Measurements from ENCODE around the gene EPHA5.
A peak's percentile ranks its signal among the peaks of the same experiment; 100 is the strongest.

The EPHA5 gene

DNA sequence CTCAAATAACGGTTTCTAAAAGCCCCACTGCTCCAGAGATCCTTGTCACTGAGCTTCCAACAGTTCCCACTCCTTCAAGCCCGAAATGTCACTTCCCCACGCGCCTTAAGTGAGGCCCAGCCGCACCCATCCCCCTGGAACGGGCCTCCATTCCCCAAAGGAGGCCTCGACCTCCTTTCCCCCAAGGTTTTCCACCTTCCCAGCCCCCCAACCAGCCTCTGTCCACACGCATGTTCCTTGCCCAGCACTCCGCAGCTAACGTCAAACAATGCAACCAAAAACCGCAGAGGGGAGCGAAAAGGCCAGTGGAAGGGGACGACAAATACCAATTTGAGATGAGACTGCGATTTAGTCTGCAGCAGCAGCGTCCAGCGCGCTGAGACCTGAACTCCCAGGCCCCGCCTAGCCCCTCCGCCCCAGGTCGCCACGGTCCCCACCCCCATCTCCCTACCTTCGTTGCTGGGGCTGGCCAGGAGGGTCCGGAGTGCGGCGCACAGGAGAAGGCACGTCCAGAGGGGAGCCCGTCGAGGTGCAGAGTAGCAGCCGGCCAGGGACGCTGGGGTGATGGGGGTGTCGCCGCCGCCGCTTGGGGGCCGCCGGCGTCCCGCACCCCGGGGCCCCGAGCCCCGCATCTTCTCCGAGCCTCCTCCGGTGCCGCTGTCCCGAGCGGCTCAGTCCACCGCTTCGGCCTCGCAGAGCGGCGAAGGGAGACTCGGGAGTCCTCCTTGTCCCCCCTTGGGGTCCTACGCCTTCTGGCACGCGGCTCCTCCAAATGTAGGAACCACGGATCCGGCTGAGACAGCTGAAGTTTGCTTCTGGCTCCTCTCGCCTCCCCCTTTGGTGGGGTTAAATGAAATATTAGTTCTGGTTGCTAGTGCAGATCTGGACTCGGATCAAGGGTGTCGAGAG lies 924 bp downstream of the EPHA5 start:
- ChIA-PET POLR2A (no interaction called here), CTCF (no interaction called here)
- TF ChIP-seq, protein P1, sequence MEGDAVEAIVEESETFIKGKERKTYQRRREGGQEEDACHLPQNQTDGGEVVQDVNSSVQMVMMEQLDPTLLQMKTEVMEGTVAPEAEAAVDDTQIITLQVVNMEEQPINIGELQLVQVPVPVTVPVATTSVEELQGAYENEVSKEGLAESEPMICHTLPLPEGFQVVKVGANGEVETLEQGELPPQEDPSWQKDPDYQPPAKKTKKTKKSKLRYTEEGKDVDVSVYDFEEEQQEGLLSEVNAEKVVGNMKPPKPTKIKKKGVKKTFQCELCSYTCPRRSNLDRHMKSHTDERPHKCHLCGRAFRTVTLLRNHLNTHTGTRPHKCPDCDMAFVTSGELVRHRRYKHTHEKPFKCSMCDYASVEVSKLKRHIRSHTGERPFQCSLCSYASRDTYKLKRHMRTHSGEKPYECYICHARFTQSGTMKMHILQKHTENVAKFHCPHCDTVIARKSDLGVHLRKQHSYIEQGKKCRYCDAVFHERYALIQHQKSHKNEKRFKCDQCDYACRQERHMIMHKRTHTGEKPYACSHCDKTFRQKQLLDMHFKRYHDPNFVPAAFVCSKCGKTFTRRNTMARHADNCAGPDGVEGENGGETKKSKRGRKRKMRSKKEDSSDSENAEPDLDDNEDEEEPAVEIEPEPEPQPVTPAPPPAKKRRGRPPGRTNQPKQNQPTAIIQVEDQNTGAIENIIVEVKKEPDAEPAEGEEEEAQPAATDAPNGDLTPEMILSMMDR (IDR thresholded peaks at IDR 0.05; ENCODE audit: control extremely low read depth, extremely low read depth, low read depth, missing control alignments) = no peak
- peak; percentile 6 for DNase-seq (ENCODE audit: extremely low spot score)

DNA sequence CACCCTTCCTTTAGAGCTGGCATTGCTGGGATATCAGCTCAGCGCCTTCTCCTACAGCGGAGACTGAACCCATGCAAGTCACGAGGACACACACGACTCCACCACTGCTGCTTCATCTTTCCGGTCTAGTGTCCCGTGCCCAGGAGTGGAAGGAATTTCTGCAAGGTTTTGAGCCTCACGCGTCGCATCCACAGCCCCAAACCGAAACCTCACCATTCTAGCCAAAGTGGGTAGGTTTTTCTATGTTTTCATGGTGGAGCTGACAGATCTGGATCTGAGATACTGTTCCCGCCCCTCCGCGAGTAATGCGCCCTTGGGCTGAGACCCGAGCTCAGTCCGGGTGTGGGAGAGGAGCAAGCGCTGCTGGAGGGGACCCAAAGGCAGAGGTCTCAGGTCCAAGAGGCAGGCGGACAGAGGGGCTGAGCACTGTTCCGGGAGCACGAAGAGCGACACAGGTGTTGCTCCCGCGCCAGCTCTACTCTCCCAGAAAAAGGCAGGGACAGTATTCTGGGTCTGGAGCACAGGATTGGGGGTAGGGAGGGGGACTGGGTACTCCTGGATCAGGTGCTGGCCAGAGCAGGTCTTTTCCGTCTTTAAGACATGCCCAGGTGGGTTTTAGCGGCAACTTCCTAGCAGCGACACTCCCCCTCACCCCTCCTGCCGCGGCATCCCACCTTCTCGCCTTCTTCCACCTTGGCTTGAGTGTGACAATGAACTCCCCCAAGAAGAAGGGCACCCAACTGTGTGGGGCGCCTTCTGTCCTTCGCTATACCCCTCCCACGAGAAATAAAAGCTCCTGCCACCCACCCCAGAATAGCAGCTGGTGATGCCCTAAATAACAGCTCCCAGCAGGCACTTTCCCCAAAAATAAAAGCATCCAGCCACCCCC lies 1.8 kb downstream of the EPHA5 start:
- POLR2A ChIA-PET = no interaction called here
- CTCF ChIA-PET = no interaction called here
- TF ChIP-seq, protein P1 (IDR thresholded peaks at IDR 0.05; ENCODE audit: control extremely low read depth, extremely low read depth, low read depth, missing control alignments) = no peak
- peak; percentile 2 for DNase-seq (ENCODE audit: extremely low spot score)

DNA sequence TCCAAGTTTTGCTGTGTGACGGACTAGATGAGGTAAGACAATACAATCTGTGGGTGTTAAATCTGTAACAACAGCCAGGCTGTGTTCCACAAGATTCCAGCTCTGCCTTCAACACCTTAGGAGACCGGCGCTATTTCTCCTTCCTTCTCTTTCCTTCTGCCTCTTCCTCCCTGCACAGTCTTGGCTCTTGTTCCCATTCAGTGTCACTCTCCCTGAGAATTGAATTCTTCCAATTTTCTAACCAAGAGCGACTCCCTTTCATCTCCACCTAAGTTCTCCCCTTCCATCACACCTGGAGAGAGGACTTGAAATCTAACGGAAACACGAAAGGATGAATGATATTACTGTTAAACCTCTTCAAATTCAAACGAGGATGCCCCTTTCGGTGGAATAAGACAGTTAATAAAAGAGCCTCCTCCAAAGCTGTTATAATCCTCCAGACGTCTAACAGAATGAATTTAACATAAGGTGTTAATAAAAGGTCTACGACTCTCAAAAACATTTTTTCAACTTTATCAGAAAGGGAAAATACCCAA lies 2.7 kb downstream of the EPHA5 start:
- ChIA-PET POLR2A (no interaction called here), CTCF (no interaction called here)
- DNase-seq (ENCODE audit: extremely low spot score) = no peak
- TF ChIP-seq, protein P1 (IDR thresholded peaks at IDR 0.05; ENCODE audit: control extremely low read depth, extremely low read depth, low read depth, missing control alignments) = no peak

DNA sequence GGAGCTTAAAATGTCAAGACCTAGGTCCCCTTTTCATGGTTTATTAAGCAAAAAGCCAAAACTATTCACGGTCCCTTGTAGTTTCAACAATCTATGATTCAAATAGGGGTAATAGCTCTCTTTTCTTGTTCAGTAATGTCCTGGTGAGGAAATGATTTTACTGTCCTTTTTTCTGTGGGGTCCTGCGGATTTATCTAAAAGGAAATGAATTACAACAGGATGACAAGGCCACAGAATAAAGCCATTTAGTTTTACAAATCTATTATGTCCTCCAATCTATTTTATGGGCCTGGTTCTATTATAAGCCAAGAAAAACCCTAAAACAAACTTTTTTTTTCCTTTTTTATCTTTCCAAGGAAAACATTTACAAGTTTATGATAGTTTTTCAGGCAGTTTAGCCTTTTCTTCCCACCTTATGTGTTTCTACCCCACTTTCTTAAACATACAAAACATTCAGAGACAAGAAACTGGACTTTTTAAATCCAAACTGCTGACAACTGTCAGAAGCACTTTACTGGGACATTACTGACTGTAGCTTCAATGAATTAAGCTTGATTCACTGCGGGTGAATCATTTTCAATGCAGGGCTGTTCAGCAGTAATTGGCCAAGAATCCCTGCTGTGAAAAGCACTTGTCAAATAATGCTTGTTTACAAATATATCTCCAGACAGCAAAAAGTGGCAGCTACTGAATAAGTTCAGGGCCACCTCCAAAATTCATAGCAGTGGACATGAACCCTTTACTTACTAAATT lies 4.3 kb downstream of the EPHA5 start:
- POLR2A ChIA-PET = no interaction called here

DNA sequence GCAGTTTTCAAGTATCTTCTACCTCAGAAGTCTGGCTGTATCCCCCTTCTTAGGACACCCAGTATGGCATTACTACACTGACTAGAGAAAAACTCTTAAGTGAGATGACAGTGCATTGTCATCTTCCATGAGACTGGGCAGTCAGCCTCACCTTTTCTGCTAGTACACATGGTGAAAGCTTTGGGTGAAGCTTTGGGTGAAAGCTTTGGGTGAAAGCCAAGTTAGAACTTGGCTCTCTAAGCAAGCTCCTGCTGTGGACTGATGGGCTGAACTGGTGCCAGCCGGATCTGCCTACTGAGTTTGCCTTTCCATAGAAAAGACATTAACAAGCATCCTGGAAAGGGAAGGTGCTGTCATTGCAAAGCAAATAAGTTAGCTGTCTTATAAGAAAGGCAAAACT lies 8.8 kb downstream of the EPHA5 start:
- TF ChIP-seq, protein P1 (IDR thresholded peaks at IDR 0.05; ENCODE audit: control extremely low read depth, extremely low read depth, low read depth, missing control alignments) = no peak
- no peak for DNase-seq (ENCODE audit: extremely low spot score)
- ChIA-PET CTCF (interaction anchor here (0.9 to 1.6 kb wide), 2 partner anchors 10 to 11 kb away, joined by 3 read pairs; no protein-coding TSS in a partner anchor), POLR2A (no interaction called here)

More for the DNA sequence above, 4.3 kb downstream of the EPHA5 start:
- no peak for DNase-seq (ENCODE audit: extremely low spot score)
- CTCF ChIA-PET = interaction anchor here (1.2 kb wide), 1 partner anchor 9 kb away, joined by 3 read pairs; no protein-coding TSS in a partner anchor
- TF ChIP-seq, protein P1 (IDR thresholded peaks at IDR 0.05; ENCODE audit: control extremely low read depth, extremely low read depth, low read depth, missing control alignments) = no peak

DNA sequence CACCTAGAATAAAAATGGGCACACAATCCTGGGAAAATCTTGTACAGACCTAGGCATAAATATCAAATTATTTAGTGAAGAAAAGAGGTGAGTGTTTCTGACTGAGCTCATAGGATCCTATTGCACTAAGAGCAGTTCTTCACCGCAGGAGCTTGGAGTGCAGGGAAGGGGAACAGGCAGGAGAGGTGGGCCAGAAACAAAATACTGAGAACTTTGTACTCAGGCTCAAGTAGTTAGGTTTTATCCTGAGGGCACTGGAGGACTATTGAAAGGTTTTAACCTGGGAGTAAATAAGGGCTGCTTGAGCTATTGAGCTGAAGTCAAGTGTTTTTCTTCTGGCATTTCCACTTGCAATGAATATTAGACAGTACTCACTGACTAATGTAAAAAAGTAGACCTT lies 12.2 kb downstream of the EPHA5 start:
- POLR2A ChIA-PET = no interaction called here
- no peak for DNase-seq (ENCODE audit: extremely low spot score)
- TF ChIP-seq, protein P1 (IDR thresholded peaks at IDR 0.05; ENCODE audit: control extremely low read depth, extremely low read depth, low read depth, missing control alignments) = no peak
- CTCF ChIA-PET = no interaction called here

Measured in GM10248 (cell line).